Activated naive CD4-positive, alpha-beta T cell (primary cell): Measurements from ENCODE around the gene TPT1.
"Not testable (repeated sequence)": the region's sequence is repeated elsewhere in the genome, so short reads cannot be mapped to it uniquely, and the experiment has no call there.

Experiments
- DNase-seq, 4 experiments: peaks; one replicate each; lab custom pipeline; 2025; lab: John Stamatoyannopoulos, UW

Gene TPT1

GRCh38 chr13:45341034-45341798 is at the start of gene TPT1:
TPT1 (minus strand) TSS chr13:45341183; CDS start chr13:45341069, 114 bp downstream.
- peak; percentile 99 to 100 (median 100) for DNase-seq

GRCh38 chr13:45390348-45390747 is 49.4 kb upstream of the TPT1 start:
- not testable (repeated sequence) for DNase-seq

- DNase-seq, result no peak
These were observed 47.7 kb upstream of the TPT1 start for GRCh38 chr13:45388664-45389063.

GRCh38 chr13:45386892-45387575 is 46.1 kb upstream of the TPT1 start:
- not testable (repeated sequence) for DNase-seq

- no peak for DNase-seq
These were observed 45.0 kb upstream of the TPT1 start for GRCh38 chr13:45385907-45386553.

- DNase-seq, result no peak
These were observed 44.3 kb upstream of the TPT1 start for GRCh38 chr13:45385320-45385719.

GRCh38 chr13:45384474-45385174 is 43.6 kb upstream of the TPT1 start:
- DNase-seq, result no peak

GRCh38 chr13:45382739-45383138 is 41.8 kb upstream of the TPT1 start:
- DNase-seq, result not testable (repeated sequence)

- DNase-seq, result no peak
These were observed 40.2 kb upstream of the TPT1 start for GRCh38 chr13:45381196-45381595.

- not testable (repeated sequence) for DNase-seq
These were observed 39.7 kb upstream of the TPT1 start for GRCh38 chr13:45380708-45381107.

- not testable (repeated sequence) for DNase-seq
These were observed 38.5 kb upstream of the TPT1 start for GRCh38 chr13:45379516-45379915.

- DNase-seq, result not testable (repeated sequence)
These were observed 37.8 kb upstream of the TPT1 start for GRCh38 chr13:45378786-45379185.

- not testable (repeated sequence) for DNase-seq
These were observed 36.3 kb upstream of the TPT1 start for GRCh38 chr13:45377314-45377713.

- DNase-seq, result not testable (repeated sequence)
These were observed 35.7 kb upstream of the TPT1 start for GRCh38 chr13:45376651-45377050.

GRCh38 chr13:45374917-45375316 is 33.9 kb upstream of the TPT1 start:
- DNase-seq, result no peak

GRCh38 chr13:45373162-45373547 is 32.2 kb upstream of the TPT1 start:
- no peak for DNase-seq

GRCh38 chr13:45372189-45373161 is 31.5 kb upstream of the TPT1 start:
- no peak for DNase-seq

GRCh38 chr13:45370922-45371406 is 30.0 kb upstream of the TPT1 start:
- peak in 3 of 4 experiments; percentile 13 to 34 (median 18) for DNase-seq

GRCh38 chr13:45369116-45369515 is 28.1 kb upstream of the TPT1 start:
- DNase-seq, result no peak

GRCh38 chr13:45368571-45368970 is 27.6 kb upstream of the TPT1 start:
- DNase-seq, result no peak

- no peak for DNase-seq
These were observed 27.0 kb upstream of the TPT1 start for GRCh38 chr13:45368005-45368404.
